OCI-LY7 (cell line): ENCODE measurements around the gene SH3GL2.

ENCODE experiments used
- CTCF ChIP-seq: fragments of 200-600 bp; sonication (generic); conservative IDR thresholded peaks from 2 replicates; pipeline ENCODE4 v1.5.1; 2014; ENCODE audit warnings: mild to moderate bottlenecking, antibody characterized with exemption, low read length, moderate library complexity, mixed read lengths
- EZH2phosphoT487 ChIP-seq: fragments of 200-600 bp; sonication (generic); IDR thresholded peaks from 2 replicates; pipeline ENCODE4 v1.6.1; 2018; ENCODE audit warnings: low read depth, borderline replicate concordance, mild to moderate bottlenecking, mixed run types, antibody characterized with exemption, low read length, moderate library complexity, mixed read lengths

- no peak for TF ChIP-seq CTCF
- no peak for TF ChIP-seq EZH2phosphoT487
Observed at GRCh38 chr9:17628624-17629023, 49.8 kb downstream of the SH3GL2 start.
